HepG2 (cell line): ENCODE data around the gene MEMO1. TPM values are rescaled to one million over a fixed set of nuclear protein-coding genes. Genes with fewer than 3 reads are reported as not detected.
A peak's percentile ranks its signal among the peaks of the same experiment; 100 is the strongest.

Source experiments
- ARID2 ChIP-seq: sonication (generic); formaldehyde crosslinking; IDR thresholded peaks from 2 replicates; pipeline ENCODE4 v1.8.1; 2022; ENCODE audit warnings: mild to moderate bottlenecking, missing genetic modification reagents, borderline replicate concordance
- ATAD3A ChIP-seq: sonication (generic); formaldehyde crosslinking; IDR thresholded peaks from 2 replicates; pipeline ENCODE4 v1.4.0; 2020; ENCODE audit warnings: missing genetic modification reagents
- GATAD1 ChIP-seq: IDR thresholded peaks from 2 replicates; pipeline ENCODE4 v1.6.1; 2016; ENCODE audit warnings: missing genetic modification reagents, missing compliant biosample characterization
- GLI4 ChIP-seq: sonication (generic); formaldehyde crosslinking; IDR thresholded peaks from 2 replicates; pipeline ENCODE4 v1.5.1; 2020; ENCODE audit warnings: missing genetic modification reagents, mild to moderate bottlenecking, moderate library complexity, borderline replicate concordance
- NR2F6 ChIP-seq, 2 experiments: IDR thresholded peaks; 2 replicates each; pipeline ENCODE4 v1.6.1; 2016; ENCODE audit warnings: antibody characterized with exemption in 1 of 2, mild to moderate bottlenecking in 1 of 2
- RXRA ChIP-seq: sonication (generic); formaldehyde crosslinking; IDR thresholded peaks from 2 replicates; pipeline ENCODE4 v1.5.1; 2020; ENCODE audit warnings: missing genetic modification reagents
- SATB2 ChIP-seq: sonication (generic); formaldehyde crosslinking; IDR thresholded peaks from 2 replicates; pipeline ENCODE4 v1.5.0; 2020; ENCODE audit warnings: missing genetic modification reagents
- SOX6 ChIP-seq, 2 experiments: fragments of 450-650 bp in 1 of 2; sonication (generic) in 1 of 2; formaldehyde crosslinking in 1 of 2; IDR thresholded peaks; 2 replicates each; pipeline versions ENCODE4 v1.4.0 to v1.6.1; 2017 to 2020; ENCODE audit warnings: antibody characterized with exemption in 1 of 2, mild to moderate bottlenecking in 1 of 2, missing genetic modification reagents in 1 of 2
- YEATS4 ChIP-seq: sonication (generic); formaldehyde crosslinking; IDR thresholded peaks from 2 replicates; pipeline ENCODE4 v1.4.0; 2020; ENCODE audit warnings: missing genetic modification reagents, borderline replicate concordance
- ZFAT ChIP-seq: sonication (generic); formaldehyde crosslinking; conservative IDR thresholded peaks from 2 replicates; pipeline ENCODE4 v1.8.1; 2023; ENCODE audit warnings: missing genetic modification reagents, inconsistent platforms
- ZNF460 ChIP-seq: sonication (generic); formaldehyde crosslinking; IDR thresholded peaks from 2 replicates; pipeline ENCODE4 v1.5.1; 2020; ENCODE audit warnings: missing genetic modification reagents, mild to moderate bottlenecking, borderline replicate concordance
- ZNF652 ChIP-seq: IDR thresholded peaks from 2 replicates; pipeline ENCODE4 v1.6.1; 2016; ENCODE audit warnings: low read depth, borderline replicate concordance
- ZNF75D ChIP-seq: sonication (generic); formaldehyde crosslinking; IDR thresholded peaks from 2 replicates; pipeline ENCODE4 v1.8.1; 2023; ENCODE audit warnings: missing genetic modification reagents, mild to moderate bottlenecking, borderline replicate concordance
- ZSCAN25 ChIP-seq: sonication (generic); formaldehyde crosslinking; IDR thresholded peaks from 2 replicates; pipeline ENCODE4 v1.8.0; 2022; ENCODE audit warnings: mild to moderate bottlenecking, missing genetic modification reagents
- polyA plus RNA-seq, 8 experiments: library from polyadenylated mRNA; depleted of rRNA in 3 of 8; stranded (reverse) in 7 of 8; unstranded in 1 of 8; fragments of >200 nt; fragmentation: Illumina TruSeq in 4 of 8; extraction: Trizol in 4 of 8; gene quantifications; 2 replicates each; pipeline versions ENCODE4 v1.2.1 to v1.2.3, GENCODE V29; 2011 to 2016; ENCODE audit warnings: low read depth in 4 of 8, missing spikeins in 1 of 8, mixed read lengths in 1 of 8; ENCODE audit not compliant: insufficient read depth in 1 of 8
- total RNA-seq, 5 experiments: library from RNA; depleted of rRNA; stranded (reverse); fragments of >200 nt; fragmentation: Illumina TruSeq; extraction: Trizol; gene quantifications; 2 replicates each; pipeline ENCODE4 v1.2.3, GENCODE V29; 2016; ENCODE audit warnings: low read depth in 1 of 5
- TF ChIP-seq, protein P1 (sequence below): IDR thresholded peaks from 2 replicates; pipeline ENCODE4 v1.6.1; 2016; ENCODE audit warnings: missing compliant biosample characterization, missing genetic modification reagents, borderline replicate concordance
- TF ChIP-seq, protein P2 (sequence below): sonication (generic); formaldehyde crosslinking; IDR thresholded peaks from 2 replicates; pipeline ENCODE4 v1.8.0; 2023; ENCODE audit warnings: mild to moderate bottlenecking, missing genetic modification reagents
- TF ChIP-seq, protein P3 (sequence below): IDR thresholded peaks from 2 replicates; pipeline ENCODE4 v1.6.1; 2012; ENCODE audit warnings: inconsistent platforms
- TF ChIP-seq, protein P4 (sequence below): sonication (generic); formaldehyde crosslinking; IDR thresholded peaks from 2 replicates; pipeline ENCODE4 v1.5.0; 2020; ENCODE audit warnings: missing genetic modification reagents
- TF ChIP-seq, protein P5 (sequence below): sonication (generic); formaldehyde crosslinking; IDR thresholded peaks from 2 replicates; pipeline ENCODE4 v1.5.0; 2020; ENCODE audit warnings: missing genetic modification reagents

Gene MEMO1
- total and polyA plus RNA-seq, 2 of the 13 experiments (the other 11 are each of a cell fraction or from before 2014, with no cell fraction given): 69.8 to 81.6 TPM

DNA sequence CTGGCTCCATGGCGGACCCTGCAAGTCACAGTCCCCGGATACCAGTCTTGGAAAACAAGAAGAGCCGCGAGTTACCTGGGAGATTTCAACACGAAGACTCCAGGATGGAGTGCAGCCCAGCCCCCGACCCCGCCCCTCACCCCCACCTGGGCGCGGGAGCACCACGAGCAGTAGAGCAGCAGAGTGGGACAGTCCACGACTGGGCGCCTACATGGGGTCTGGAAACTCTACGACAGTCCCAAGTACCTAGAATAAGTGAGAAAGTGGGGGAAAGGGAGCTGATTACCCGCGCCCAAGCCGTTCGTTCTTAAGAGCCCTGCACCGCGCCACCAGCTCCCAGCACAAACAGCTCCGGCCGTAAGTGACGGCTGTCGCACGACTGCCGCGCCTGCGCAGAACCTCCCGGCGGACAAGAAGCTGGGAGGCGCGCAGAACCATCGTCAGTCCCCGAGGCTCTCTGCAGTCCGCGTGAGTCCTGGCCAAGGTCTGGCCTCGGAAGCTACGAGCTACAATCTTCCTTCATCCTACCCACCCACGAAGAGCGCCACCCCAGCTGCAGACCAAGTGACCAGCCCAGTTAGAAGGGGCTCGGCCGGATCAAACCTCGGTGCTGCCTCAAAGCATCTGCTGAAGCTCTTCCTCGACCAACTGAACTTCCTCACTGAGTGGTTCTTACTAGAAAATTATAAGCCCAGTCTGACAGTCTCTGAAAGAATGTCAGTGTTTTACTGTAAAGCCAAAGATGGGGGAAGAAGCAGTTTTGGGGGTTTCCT is 28.8 kb upstream of the MEMO1 start, which contains the start of gene DPY30 (continued):
- TF ChIP-seq, protein P1, sequence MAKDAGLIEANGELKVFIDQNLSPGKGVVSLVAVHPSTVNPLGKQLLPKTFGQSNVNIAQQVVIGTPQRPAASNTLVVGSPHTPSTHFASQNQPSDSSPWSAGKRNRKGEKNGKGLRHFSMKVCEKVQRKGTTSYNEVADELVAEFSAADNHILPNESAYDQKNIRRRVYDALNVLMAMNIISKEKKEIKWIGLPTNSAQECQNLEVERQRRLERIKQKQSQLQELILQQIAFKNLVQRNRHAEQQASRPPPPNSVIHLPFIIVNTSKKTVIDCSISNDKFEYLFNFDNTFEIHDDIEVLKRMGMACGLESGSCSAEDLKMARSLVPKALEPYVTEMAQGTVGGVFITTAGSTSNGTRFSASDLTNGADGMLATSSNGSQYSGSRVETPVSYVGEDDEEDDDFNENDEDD (CRISPR knock-in tag): peak; percentile 91
- TF ChIP-seq GLI4 (CRISPR knock-in tag) (peak; percentile 70), ZNF652 (CRISPR knock-in tag) (no peak), NR2F6 (IDR thresholded peaks at IDR 0.05) (no peak), NR2F6 (CRISPR knock-in tag; IDR thresholded peaks at IDR 0.05) (peak; percentile 71), SOX6 (IDR thresholded peaks at IDR 0.05) (no peak), SOX6 (CRISPR knock-in tag; IDR thresholded peaks at IDR 0.05) (peak; percentile 64), ARID2 (CRISPR knock-in tag) (no peak), ZSCAN25 (CRISPR knock-in tag) (no peak), ZNF460 (CRISPR knock-in tag) (no peak; the same call in 1 of the 2 replicates), ATAD3A (CRISPR knock-in tag) (no peak), RXRA (peak; percentile 87), YEATS4 (peak; percentile 64; the same call in 1 of the 2 replicates), GATAD1 (peak; percentile 98), ZFAT (CRISPR knock-in tag) (peak; percentile 72; the same call in 1 of the 2 replicates), ZNF75D (CRISPR knock-in tag) (no peak), SATB2 (CRISPR knock-in tag) (peak; percentile 85; the same call in 1 of the 2 replicates)
- TF ChIP-seq, protein P2, sequence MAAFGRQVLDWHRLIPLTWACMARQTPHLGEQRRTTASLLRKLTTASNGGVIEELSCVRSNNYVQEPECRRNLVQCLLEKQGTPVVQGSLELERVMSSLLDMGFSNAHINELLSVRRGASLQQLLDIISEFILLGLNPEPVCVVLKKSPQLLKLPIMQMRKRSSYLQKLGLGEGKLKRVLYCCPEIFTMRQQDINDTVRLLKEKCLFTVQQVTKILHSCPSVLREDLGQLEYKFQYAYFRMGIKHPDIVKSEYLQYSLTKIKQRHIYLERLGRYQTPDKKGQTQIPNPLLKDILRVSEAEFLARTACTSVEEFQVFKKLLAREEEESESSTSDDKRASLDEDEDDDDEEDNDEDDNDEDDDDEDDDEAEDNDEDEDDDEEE (CRISPR knock-in tag): peak; percentile 91
- TF ChIP-seq, protein P3, sequence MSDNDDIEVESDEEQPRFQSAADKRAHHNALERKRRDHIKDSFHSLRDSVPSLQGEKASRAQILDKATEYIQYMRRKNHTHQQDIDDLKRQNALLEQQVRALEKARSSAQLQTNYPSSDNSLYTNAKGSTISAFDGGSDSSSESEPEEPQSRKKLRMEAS: peak; percentile 95
- TF ChIP-seq, protein P4, sequence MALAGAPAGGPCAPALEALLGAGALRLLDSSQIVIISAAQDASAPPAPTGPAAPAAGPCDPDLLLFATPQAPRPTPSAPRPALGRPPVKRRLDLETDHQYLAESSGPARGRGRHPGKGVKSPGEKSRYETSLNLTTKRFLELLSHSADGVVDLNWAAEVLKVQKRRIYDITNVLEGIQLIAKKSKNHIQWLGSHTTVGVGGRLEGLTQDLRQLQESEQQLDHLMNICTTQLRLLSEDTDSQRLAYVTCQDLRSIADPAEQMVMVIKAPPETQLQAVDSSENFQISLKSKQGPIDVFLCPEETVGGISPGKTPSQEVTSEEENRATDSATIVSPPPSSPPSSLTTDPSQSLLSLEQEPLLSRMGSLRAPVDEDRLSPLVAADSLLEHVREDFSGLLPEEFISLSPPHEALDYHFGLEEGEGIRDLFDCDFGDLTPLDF (CRISPR knock-in tag): peak; percentile 62
- TF ChIP-seq, protein P5, sequence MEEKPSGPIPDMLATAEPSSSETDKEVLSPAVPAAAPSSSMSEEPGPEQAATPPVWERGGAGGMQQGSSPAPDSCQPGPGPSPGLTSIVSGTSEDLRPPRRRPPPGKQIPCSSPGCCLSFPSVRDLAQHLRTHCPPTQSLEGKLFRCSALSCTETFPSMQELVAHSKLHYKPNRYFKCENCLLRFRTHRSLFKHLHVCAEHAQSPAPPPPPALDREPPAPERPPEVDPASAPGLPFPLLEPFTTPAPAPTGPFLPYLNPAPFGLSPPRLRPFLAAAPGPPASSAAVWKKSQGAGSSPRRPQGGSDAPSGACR (CRISPR knock-in tag): 0 out of 2 replicates have a peak, but pooled peaks have one; percentile 51
